HCT116 (cell line): ENCODE measurements around the gene IL1RAPL2. TPM values are rescaled to one million over a fixed set of nuclear protein-coding genes. Genes with fewer than 3 reads are reported as not detected.

Experiments
- ATAC-seq: fragments of 200-7000 bp; cut with Tn5 transposase; 2 replicates; pipeline ENCODE4 v1.9.1; 2020; ENCODE audit warnings: mild to moderate bottlenecking, moderate library complexity
- BruUV-seq: library from RNA; stranded (reverse); fragments of 400-500 nt; replicated peaks from 2 replicates; lab custom pipeline; 2021; lab: Mats Ljungman, UMichigan
- CTCF ChIA-PET: fragments of 300-600 bp; sonication (Branson Sonifier 250); formaldehyde crosslinking; loops from one replicate; lab custom pipeline; 2021; ENCODE audit warnings: antibody characterized with exemption; lab: Charles Lee
- POLR2A ChIA-PET: fragments of 300-600, 350-600 bp; sonication (Branson Sonifier 250); formaldehyde crosslinking; loops from one replicate; lab custom pipeline; 2021; ENCODE audit warnings: antibody characterized with exemption; lab: Charles Lee
- RAD21 ChIA-PET, 2 experiments: fragments of 300-600 bp; sonication (Branson Sonifier 250); formaldehyde crosslinking; loops; one replicate each; lab custom pipeline; 2023; ENCODE audit warnings: low total read pairs in 2 of 2; ENCODE audit not compliant: uncharacterized antibody in 2 of 2, unreplicated experiment in 2 of 2, low non-redundant PET in 1 of 2; lab: Charles Lee
- DNase-seq: peaks from one replicate; pipeline ENCODE4 v3.0.0-alpha.2; 2010; ENCODE audit warnings: low read depth, low spot score
- H2AFZ ChIP-seq: fragments of 200-600 bp; shearing (Covaris generic), sonication (generic); 2 replicates; pipeline ENCODE4 v1.6.1; 2017; ENCODE audit warnings: low read depth, mixed run types, mixed read lengths, antibody characterized with exemption, low read length; ENCODE audit not compliant: poor library complexity, severe bottlenecking
- H3K27ac ChIP-seq: 2 replicates; pipeline ENCODE4 v1.5.1; 2012; ENCODE audit warnings: low read depth, low read length
- H3K27me3 ChIP-seq: fragments of 200-600 bp; sonication (generic); 2 replicates; pipeline ENCODE4 v1.6.1; 2016; ENCODE audit warnings: mixed run types, low read length, mixed read lengths; ENCODE audit not compliant: insufficient read depth
- H3K36me3 ChIP-seq, 2 experiments: fragments of 200-500 bp in 1 of 2; fragments of 200-600 bp in 1 of 2; sonication (Bioruptor generic) in 1 of 2; sonication (generic) in 1 of 2; 2 replicates each; pipeline versions ENCODE4 v1.5.1 to v1.6.1; 2014 to 2016; ENCODE audit warnings: low read length in 2 of 2, inconsistent platforms in 1 of 2, mixed read lengths in 1 of 2, mixed run types in 1 of 2; ENCODE audit not compliant: insufficient read depth in 2 of 2, control insufficient read depth in 1 of 2
- H3K4me1 ChIP-seq, 2 experiments: fragments of 200-600 bp in 1 of 2; sonication (generic) in 1 of 2; 2 replicates each; pipeline versions ENCODE4 v1.5.1 to v1.6.1; 2012 to 2017; ENCODE audit warnings: low read length in 2 of 2, inconsistent platforms in 1 of 2, mild to moderate bottlenecking in 1 of 2, mixed read lengths in 1 of 2, mixed run types in 1 of 2, moderate library complexity in 1 of 2; ENCODE audit not compliant: insufficient read depth in 2 of 2, control insufficient read depth in 1 of 2
- H3K4me2 ChIP-seq: fragments of 200-600 bp; sonication (generic); 2 replicates; pipeline ENCODE4 v1.6.1; 2017; ENCODE audit warnings: mixed run types, low read length, mixed read lengths
- H3K4me3 ChIP-seq, 2 experiments: fragments of 200-600 bp in 1 of 2; sonication (generic) in 1 of 2; replicated peaks in 1 of 2; 2 replicates each; pipeline ENCODE4 v1.5.1; 2011 to 2016; ENCODE audit warnings: low read length in 2 of 2, control low read depth in 1 of 2, low read depth in 1 of 2, mild to moderate bottlenecking in 1 of 2, mixed read lengths in 1 of 2, mixed run types in 1 of 2
- H3K79me2 ChIP-seq: fragments of 200-600 bp; sonication (generic); 2 replicates; pipeline ENCODE4 v1.6.1; 2017; ENCODE audit warnings: mild to moderate bottlenecking, mixed run types, low read length, moderate library complexity, mixed read lengths; ENCODE audit not compliant: insufficient read depth
- H3K9ac ChIP-seq: fragments of 200-600 bp; sonication (generic); 2 replicates; pipeline ENCODE4 v1.6.1; 2016; ENCODE audit warnings: low read length, mixed read lengths
- H3K9me2 ChIP-seq: fragments of 200-600 bp; sonication (generic), shearing (Covaris generic); 2 replicates; pipeline ENCODE4 v1.6.1; 2017; ENCODE audit warnings: mixed run types, mild to moderate bottlenecking, moderate library complexity; ENCODE audit not compliant: insufficient read depth
- H3K9me3 ChIP-seq, 2 experiments: fragments of 200-500 bp in 1 of 2; fragments of 200-600 bp in 1 of 2; sonication (Bioruptor generic) in 1 of 2; sonication (generic) in 1 of 2; 2 replicates each; pipeline ENCODE4 v1.6.1; 2014 to 2017; ENCODE audit warnings: low read length in 2 of 2, mixed read lengths in 2 of 2, inconsistent platforms in 1 of 2, low read depth in 1 of 2, mild to moderate bottlenecking in 1 of 2, mixed run types in 1 of 2, moderate library complexity in 1 of 2; ENCODE audit not compliant: control insufficient read depth in 1 of 2, insufficient read depth in 1 of 2
- H4K20me1 ChIP-seq: fragments of 200-600 bp; sonication (generic), shearing (Covaris generic); 2 replicates; pipeline ENCODE4 v1.6.1; 2017; ENCODE audit warnings: mixed run types, mild to moderate bottlenecking, moderate library complexity; ENCODE audit not compliant: insufficient read depth
- CBX3 ChIP-seq: IDR thresholded peaks from 2 replicates; pipeline ENCODE4 v1.6.1; 2012; ENCODE audit warnings: low read depth
- CTCF ChIP-seq, 3 experiments: fragments of 200-600 bp in 1 of 3; sonication (generic) in 1 of 3; IDR thresholded peaks in 2 of 3; conservative IDR thresholded peaks in 1 of 3; 2 replicates each; pipeline ENCODE4 v1.5.1; 2012 to 2017; ENCODE audit warnings: low read depth in 2 of 3, low read length in 2 of 3, antibody characterized with exemption in 1 of 3, borderline replicate concordance in 1 of 3, control low read depth in 1 of 3, mild to moderate bottlenecking in 1 of 3, mixed read lengths in 1 of 3, mixed run types in 1 of 3, moderate library complexity in 1 of 3; ENCODE audit not compliant: insufficient read depth in 1 of 3
- EZH2 ChIP-seq: fragments of 200-600 bp; sonication (generic); IDR thresholded peaks from 2 replicates; pipeline ENCODE4 v1.6.1; 2017; ENCODE audit warnings: antibody characterized with exemption, mixed run types
- FOSL1 ChIP-seq: IDR thresholded peaks from 2 replicates; pipeline ENCODE4 v1.6.1; 2012; ENCODE audit warnings: low read depth
- JUND ChIP-seq: IDR thresholded peaks from 2 replicates; pipeline ENCODE4 v1.6.1; 2012
- POLR2A ChIP-seq: IDR thresholded peaks from 2 replicates; pipeline ENCODE4 v1.7.0; 2011; ENCODE audit warnings: borderline replicate concordance; ENCODE audit not compliant: insufficient read depth, insufficient read length; ENCODE audit errors: extremely low read depth
- REST ChIP-seq: IDR thresholded peaks from 2 replicates; pipeline ENCODE4 v1.6.1; 2012; ENCODE audit warnings: low read depth
- ZNF274 ChIP-seq: fragments of 200-500 bp; sonication (Bioruptor generic); IDR thresholded peaks from 2 replicates; pipeline ENCODE4 v1.6.1; 2014; ENCODE audit warnings: mild to moderate bottlenecking, low read depth, low read length, inconsistent platforms
- intact Hi-C: fragments of 100-400 bp; cut with micrococcal nuclease; formaldehyde crosslinking; loops from 2 replicates; pipeline ENCODE4 v1.10.0; 2022
- total RNA-seq: library from RNA; stranded (reverse); gene quantifications from one replicate; pipeline ENCODE4 v1.2.1, GENCODE V29; 2021; ENCODE audit not compliant: unreplicated experiment

The IL1RAPL2 gene
- total RNA-seq, 1 experiment from 2014 or later: not detected

GRCh38 chrX:105715746-105716145, 1149.7 kb downstream of the IL1RAPL2 start:
- Histone ChIP-seq H3K4me1 (no peaks in the 10 kb centered on the region), H3K9me3 (no peaks in the 10 kb centered on the region), H4K20me1 (no peaks in the 10 kb centered on the region), H3K4me3 (no peak overlapping the region), H3K4me2 (no peak overlapping the region), H2AFZ (no peak overlapping the region), H3K79me2 (no peaks in the 10 kb centered on the region), H3K27me3 (no peaks in the 10 kb centered on the region), H3K36me3 (no peaks in the 10 kb centered on the region), H3K9ac (no peak overlapping the region), H3K9me2 (no peaks in the 10 kb centered on the region), H3K27ac (no peak overlapping the region)
- BruUV-seq: no TSS peak
- TF ChIP-seq JUND: no peak
- no peak for TF ChIP-seq REST
- TF ChIP-seq CTCF (IDR thresholded peaks at IDR 0.05 in 2 of 3, conservative IDR thresholded peaks at IDR 0.05 in 1 of 3; ENCODE audit: borderline replicate concordance in 1 of 3, insufficient read depth in 1 of 3, low read depth in 2 of 3, low read length in 2 of 3): no peak
- TF ChIP-seq ZNF274: no peak
- TF ChIP-seq FOSL1: no peak
- no peak for TF ChIP-seq CBX3
- no peak for TF ChIP-seq POLR2A
- TF ChIP-seq EZH2: no peak
- ATAC-seq: no peak
- ChIA-PET POLR2A (no interaction called here), RAD21 (no interaction called here), CTCF (no interaction called here)
- DNase-seq: no peak
- intact Hi-C loops: no loop called here
